KOPT-K1 (cell line): ENCODE measurements around the gene UPK3A.
A peak's percentile ranks its signal among the peaks of the same experiment; 100 is the strongest.

Source experiments
- H3K27ac ChIP-seq: fragments of 200-600 bp; sonication (generic); 2 replicates; pipeline ENCODE4 v1.5.1; 2016; ENCODE audit warnings: antibody characterized with exemption, mild to moderate bottlenecking, low read depth, low read length; ENCODE audit not compliant: poor library complexity, severe bottlenecking
- H3K36me3 ChIP-seq: fragments of 200-600 bp; sonication (generic); 2 replicates; pipeline ENCODE4 v1.5.1; 2017; ENCODE audit warnings: antibody characterized with exemption, mild to moderate bottlenecking, low read length, moderate library complexity; ENCODE audit not compliant: insufficient read depth
- H3K9me3 ChIP-seq: fragments of 200-600 bp; sonication (generic); 2 replicates; pipeline ENCODE4 v1.5.1; 2017; ENCODE audit warnings: antibody characterized with exemption, low read length, mild to moderate bottlenecking; ENCODE audit not compliant: insufficient read depth, poor library complexity, severe bottlenecking

Gene UPK3A

GRCh38 chr22:45284705-45285262 lies at the start of gene UPK3A:
TSS of gene UPK3A (plus strand) at chr22:45284949. CDS start at chr22:45285014, 65 bp downstream.
- Histone ChIP-seq H3K36me3 (no peaks in the 10 kb centered on the region), H3K27ac (no peak within 1 kb of the TSS), H3K9me3 (no peaks in the 10 kb centered on the region)

GRCh38 chr22:45235101-45235777 lies 49.5 kb upstream of the UPK3A start:
- Histone ChIP-seq H3K27ac (no peak overlapping the region), H3K9me3 (no peaks in the 10 kb centered on the region)

GRCh38 chr22:45235851-45236342 lies 48.9 kb upstream of the UPK3A start:
- Histone ChIP-seq H3K36me3 (peaks cover 20% of the 10 kb centered on the region; the same call in 1 of the 2 replicates), H3K27ac (no peak overlapping the region), H3K9me3 (no peaks in the 10 kb centered on the region)

More at GRCh38 chr22:45235101-45235777, 49.5 kb upstream of the UPK3A start:
- H3K36me3 ChIP-seq, result peaks cover 20% of the 10 kb centered on the region; the same call in 1 of the 2 replicates

GRCh38 chr22:45237065-45237990 lies 47.4 kb upstream of the UPK3A start:
- Histone ChIP-seq H3K9me3 (no peaks in the 10 kb centered on the region), H3K36me3 (peaks cover 20% of the 10 kb centered on the region; the same call in 1 of the 2 replicates), H3K27ac (no peak overlapping the region)

GRCh38 chr22:45238076-45238956 lies 46.4 kb upstream of the UPK3A start:
- Histone ChIP-seq H3K27ac (no peak overlapping the region), H3K36me3 (peaks cover 20% of the 10 kb centered on the region; the same call in 1 of the 2 replicates), H3K9me3 (no peaks in the 10 kb centered on the region)

GRCh38 chr22:45238957-45239680 lies 45.6 kb upstream of the UPK3A start:
- H3K27ac ChIP-seq, result no peak overlapping the region

GRCh38 chr22:45239681-45240051 lies 45.1 kb upstream of the UPK3A start:
- Histone ChIP-seq H3K27ac (peak overlapping the region; percentile 55), H3K9me3 (no peaks in the 10 kb centered on the region), H3K36me3 (peaks cover 20% of the 10 kb centered on the region; the same call in 1 of the 2 replicates)

More at GRCh38 chr22:45238957-45239680, 45.6 kb upstream of the UPK3A start:
- Histone ChIP-seq H3K9me3 (no peaks in the 10 kb centered on the region), H3K36me3 (peaks cover 20% of the 10 kb centered on the region; the same call in 1 of the 2 replicates)

GRCh38 chr22:45240104-45240809 lies 44.5 kb upstream of the UPK3A start:
- Histone ChIP-seq H3K36me3 (peaks cover 20% of the 10 kb centered on the region; the same call in 1 of the 2 replicates), H3K27ac (peak overlapping the region; percentile 55), H3K9me3 (no peaks in the 10 kb centered on the region)

- Histone ChIP-seq H3K27ac (peak within 1 kb of the TSS; percentile 78), H3K36me3 (peaks cover 20% of the 10 kb centered on the region; the same call in 1 of the 2 replicates), H3K9me3 (no peaks in the 10 kb centered on the region)
Measured at GRCh38 chr22:45240810-45241631, 43.7 kb upstream of the UPK3A start, which contains the start of gene KIAA0930. TSS of gene KIAA0930 (minus strand) at chr22:45240894. CDS start at chr22:45240703, 191 bp downstream.

- H3K36me3 ChIP-seq, result peaks cover 10% of the 10 kb centered on the region; the same call in 1 of the 2 replicates
- no peak overlapping the region for H3K27ac ChIP-seq
- no peaks in the 10 kb centered on the region for H3K9me3 ChIP-seq
Measured at GRCh38 chr22:45242778-45243191, 42.0 kb upstream of the UPK3A start.

GRCh38 chr22:45244916-45245315 lies 39.8 kb upstream of the UPK3A start:
- no peak overlapping the region for H3K27ac ChIP-seq
- H3K9me3 ChIP-seq, result no peaks in the 10 kb centered on the region
- H3K36me3 ChIP-seq, result no peaks in the 10 kb centered on the region
